SJCRH30 (cell line): ENCODE measurements around the gene FCF1. TPM values are rescaled to one million over a fixed set of nuclear protein-coding genes. Genes with fewer than 3 reads are reported as not detected.

ENCODE experiments used
- DNase-seq, 2 experiments: peaks; one replicate each; pipeline ENCODE4 v3.0.0-alpha.2; 2015 to 2020
- H3K27ac ChIP-seq: fragments of 250-450 bp; sonication (Bioruptor Pico); 2 replicates; pipeline ENCODE4 v1.5.1; 2020; ENCODE audit warnings: mild to moderate bottlenecking, moderate library complexity
- H3K27me3 ChIP-seq: fragments of 250-450 bp; sonication (Bioruptor Pico); 2 replicates; pipeline ENCODE4 v1.5.1; 2020; ENCODE audit warnings: mild to moderate bottlenecking, moderate library complexity
- H3K36me3 ChIP-seq: fragments of 250-450 bp; sonication (Bioruptor Pico); 2 replicates; pipeline ENCODE4 v1.5.1; 2020; ENCODE audit warnings: mild to moderate bottlenecking, moderate library complexity
- H3K4me1 ChIP-seq: fragments of 250-450 bp; sonication (Bioruptor Pico); 2 replicates; pipeline ENCODE4 v1.5.1; 2020; ENCODE audit warnings: mild to moderate bottlenecking, moderate library complexity
- H3K4me3 ChIP-seq: fragments of 250-450 bp; sonication (Bioruptor Pico); 2 replicates; pipeline ENCODE4 v1.5.1; 2020; ENCODE audit warnings: mild to moderate bottlenecking, moderate library complexity
- H3K9me3 ChIP-seq: fragments of 250-450 bp; sonication (Bioruptor Pico); replicated peaks from 2 replicates; pipeline ENCODE4 v1.5.1; 2020; ENCODE audit warnings: mild to moderate bottlenecking, moderate library complexity
- total RNA-seq: library from RNA; depleted of rRNA; stranded (reverse); fragments of >200 nt; shearing (Covaris generic); gene quantifications from 2 replicates; pipeline ENCODE4 v1.2.3, GENCODE V29; 2014; rRNA removed

The FCF1 gene
- total RNA-seq, 1 experiment from 2014 or later = 42.2 TPM

GRCh38 chr14:74765721-74766120 lies 52.8 kb downstream of the FCF1 start:
- H3K9me3 ChIP-seq = no peaks in the 10 kb centered on the region
- no peaks in the 10 kb centered on the region for H3K27me3 ChIP-seq
- peaks cover 6% of the 10 kb centered on the region for H3K36me3 ChIP-seq
- H3K4me1 ChIP-seq = 0 out of 2 replicates have a peak, but pooled peaks cover 2% of the 10 kb centered on the region
- peak overlapping the region; percentile 97 for H3K4me3 ChIP-seq
- no peak overlapping the region for H3K27ac ChIP-seq
- DNase-seq = no peak

- H3K4me1 ChIP-seq = no peaks in the 10 kb centered on the region
- H3K4me3 ChIP-seq = no peak overlapping the region
- H3K27ac ChIP-seq = no peak overlapping the region
- H3K27me3 ChIP-seq = no peaks in the 10 kb centered on the region
- no peaks in the 10 kb centered on the region for H3K9me3 ChIP-seq
- peaks cover 25% of the 10 kb centered on the region for H3K36me3 ChIP-seq
- DNase-seq = no peak
These were observed 58.5 kb downstream of the FCF1 start for GRCh38 chr14:74771399-74771798.

DNA sequence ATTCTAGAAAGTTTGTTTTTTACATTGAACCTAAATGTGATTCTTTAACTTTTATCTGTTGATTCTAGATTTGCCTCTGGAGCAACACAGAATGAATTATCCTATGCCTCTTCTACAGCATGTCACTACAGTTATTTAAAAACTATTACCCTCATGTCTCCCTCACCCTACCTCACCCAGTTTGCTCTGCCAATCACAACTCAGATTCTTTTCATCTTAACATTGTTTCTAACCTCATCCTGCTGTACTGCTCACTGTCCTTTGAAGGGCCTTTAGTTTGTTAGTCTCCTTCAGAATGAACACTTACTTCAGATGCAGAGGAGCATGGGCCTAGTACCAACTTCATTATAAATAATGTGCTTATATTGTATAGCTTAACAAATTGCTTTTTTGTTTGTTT lies 71.7 kb downstream of the FCF1 start:
- Histone ChIP-seq H3K27ac (no peak overlapping the region), H3K9me3 (no peaks in the 10 kb centered on the region), H3K27me3 (no peaks in the 10 kb centered on the region), H3K4me3 (no peak overlapping the region), H3K36me3 (peaks cover 75% of the 10 kb centered on the region), H3K4me1 (no peaks in the 10 kb centered on the region)
- no peak for DNase-seq

- no peak for DNase-seq
- H3K9me3 ChIP-seq = no peaks in the 10 kb centered on the region
- H3K4me1 ChIP-seq = no peaks in the 10 kb centered on the region
- no peak overlapping the region for H3K4me3 ChIP-seq
- H3K36me3 ChIP-seq = peaks cover 75% of the 10 kb centered on the region
- H3K27me3 ChIP-seq = no peaks in the 10 kb centered on the region
- no peak overlapping the region for H3K27ac ChIP-seq
These were observed 72.2 kb downstream of the FCF1 start for GRCh38 chr14:74785056-74785613.

- H3K4me3 ChIP-seq = no peak overlapping the region
- no peaks in the 10 kb centered on the region for H3K27me3 ChIP-seq
- DNase-seq = no peak
- peaks cover 61% of the 10 kb centered on the region for H3K36me3 ChIP-seq
- no peak overlapping the region for H3K27ac ChIP-seq
- H3K9me3 ChIP-seq = no peaks in the 10 kb centered on the region
- H3K4me1 ChIP-seq = no peaks in the 10 kb centered on the region
These were observed 73.9 kb downstream of the FCF1 start for GRCh38 chr14:74786796-74787315.

Other genes starting within 250 kb of the FCF1 start
- 91.8 and 99.2 TPM in 2 replicates for gene NPC2, start 219.8 kb upstream of the FCF1 start, total RNA-seq
- 31.7 and 33.9 TPM in 2 replicates for gene ISCA2, start 219.4 kb upstream of the FCF1 start, total RNA-seq
- gene LTBP2, start 100.9 kb upstream of the FCF1 start, total RNA-seq = 0.61 and 0.84 TPM in 2 replicates
- gene AREL1, start 64 bp upstream of the FCF1 start, total RNA-seq = 34.3 TPM in 2 replicates
- 37.2 and 43.9 TPM in 2 replicates for gene YLPM1, start 50.2 kb downstream of the FCF1 start, total RNA-seq
- not detected in 2 replicates for gene PROX2, start 163.0 kb downstream of the FCF1 start, total RNA-seq
- 41.6 and 49.8 TPM in 2 replicates for gene DLST, start 168.8 kb downstream of the FCF1 start, total RNA-seq
- 1.8 TPM in 2 replicates for gene RPS6KL1, start 210.1 kb downstream of the FCF1 start, total RNA-seq
- gene PGF, start 242.5 kb downstream of the FCF1 start, total RNA-seq = 115 and 120 TPM in 2 replicates